Measurements from ENCODE around the gene KATNAL1.
A peak's percentile ranks its signal among the peaks of the same experiment; 100 is the strongest.

KATNAL1 gene

DNA sequence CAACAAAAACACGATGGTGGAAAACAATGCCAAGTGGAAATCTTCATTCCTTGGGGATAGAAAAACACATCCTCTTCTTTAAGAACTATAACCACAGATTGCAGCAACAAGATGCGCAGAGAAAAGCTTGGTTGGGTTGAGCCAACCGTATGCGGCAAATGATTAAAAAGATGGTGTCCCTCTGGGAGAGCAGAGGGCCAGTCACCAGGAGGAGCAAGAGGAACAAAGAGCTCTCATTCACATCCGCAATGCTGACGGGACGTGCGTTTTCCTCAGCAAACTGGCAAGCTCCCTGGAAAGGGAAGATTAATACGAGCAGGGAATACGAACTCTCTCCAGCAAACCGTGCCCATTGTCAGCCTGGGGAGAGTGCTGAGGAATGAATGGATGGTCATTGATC, 141.6 kb downstream of the KATNAL1 start:
- CTCF ChIA-PET = interaction anchor here (1.1 to 2.4 kb wide), 10 partner anchors 10 to 415 kb away, joined by 3 to 12 read pairs (median 4); no protein-coding TSS in a partner anchor
- no peak for DNase-seq (ENCODE audit: low read depth, low spot score)
- peak; percentile 14 for TF ChIP-seq CTCF (IDR thresholded peaks at IDR 0.05; ENCODE audit: insufficient read depth, low read length, missing control alignments)
- POLR2A ChIA-PET = no interaction called here
- H3K4me3 ChIP-seq (ENCODE audit: low read depth, low read length) = no peak overlapping the region

DNA sequence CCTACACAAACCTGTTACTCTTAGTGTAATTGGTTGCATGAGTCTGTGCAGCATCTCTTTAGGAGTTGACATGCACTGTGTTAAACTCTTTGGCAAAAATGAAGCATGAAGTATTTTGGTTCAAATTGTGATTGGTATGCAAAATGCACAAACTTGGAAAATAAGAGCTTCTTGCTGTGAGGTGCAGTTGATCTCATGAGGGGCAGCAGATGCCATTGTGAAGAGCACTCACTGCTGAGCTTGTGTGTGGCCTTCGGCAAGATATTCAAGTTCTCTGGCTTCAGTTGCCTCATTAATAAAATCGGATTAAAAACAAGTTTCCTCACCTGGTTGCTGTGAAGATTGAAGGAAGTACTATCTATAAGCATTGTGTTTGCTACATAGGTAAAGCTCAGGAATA, 142.3 kb downstream of the KATNAL1 start:
- no peak overlapping the region for H3K4me3 ChIP-seq (ENCODE audit: low read depth, low read length)
- no peak for TF ChIP-seq CTCF (IDR thresholded peaks at IDR 0.05; ENCODE audit: insufficient read depth, low read length, missing control alignments)
- DNase-seq (ENCODE audit: low read depth, low spot score) = no peak
- ChIA-PET POLR2A (no interaction called here), CTCF (interaction anchor here (1.1 to 2.4 kb wide), 8 partner anchors 10 to 416 kb away, joined by 3 to 12 read pairs (median 4); no protein-coding TSS in a partner anchor)

DNA sequence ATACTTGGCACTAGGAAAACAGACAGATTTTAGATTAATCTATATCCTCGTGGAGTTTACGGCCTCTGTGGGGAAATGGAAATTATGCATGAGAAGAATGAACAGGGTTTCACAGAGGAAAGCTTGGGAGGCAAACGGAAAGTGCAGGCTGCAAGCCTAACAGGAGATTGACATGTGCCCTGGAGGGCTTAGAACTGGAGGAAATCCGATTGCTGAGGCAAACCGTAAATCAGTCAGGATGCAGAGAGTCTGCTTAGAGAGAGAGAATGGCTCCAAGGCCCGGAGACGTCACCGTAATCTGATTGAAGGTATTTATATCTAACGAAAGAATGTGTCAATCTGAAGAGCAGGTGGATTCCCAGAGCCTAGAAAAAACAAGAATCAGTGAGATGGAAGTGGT, 143.2 kb downstream of the KATNAL1 start:
- H3K4me3 ChIP-seq (ENCODE audit: low read depth, low read length) = no peak overlapping the region
- CTCF ChIA-PET = interaction anchor here (1.6 to 2.4 kb wide), 3 partner anchors 11 to 32 kb away, joined by 5 to 12 read pairs (median 9); no protein-coding TSS in a partner anchor
- POLR2A ChIA-PET = no interaction called here
- TF ChIP-seq CTCF (IDR thresholded peaks at IDR 0.05; ENCODE audit: insufficient read depth, low read length, missing control alignments) = no peak
- no peak for DNase-seq (ENCODE audit: low read depth, low spot score)

GRCh38 chr13:30163441-30163840, 143.9 kb downstream of the KATNAL1 start:
- POLR2A ChIA-PET = no interaction called here
- TF ChIP-seq CTCF (IDR thresholded peaks at IDR 0.05; ENCODE audit: insufficient read depth, low read length, missing control alignments) = no peak
- CTCF ChIA-PET = interaction anchor here (1.5 to 9.0 kb wide), 2 partner anchors 33 to 48 kb away, joined by 3 to 248 read pairs; no protein-coding TSS in a partner anchor
- no peak for DNase-seq (ENCODE audit: low read depth, low spot score)
- no peak overlapping the region for H3K4me3 ChIP-seq (ENCODE audit: low read depth, low read length)

- peak; percentile 41 for DNase-seq (ENCODE audit: low read depth, low spot score)
- TF ChIP-seq CTCF (IDR thresholded peaks at IDR 0.05; ENCODE audit: insufficient read depth, low read length, missing control alignments) = no peak
- POLR2A ChIA-PET = no interaction called here
- no peak overlapping the region for H3K4me3 ChIP-seq (ENCODE audit: low read depth, low read length)
- CTCF ChIA-PET = interaction anchor here (0.9 to 9.0 kb wide), 12 partner anchors 10 to 388 kb away, joined by 3 to 248 read pairs (median 9); no protein-coding TSS in a partner anchor
These were observed 147.9 kb downstream of the KATNAL1 start for GRCh38 chr13:30159446-30159839.

- no peak overlapping the region for H3K4me3 ChIP-seq (ENCODE audit: low read depth, low read length)
- CTCF ChIA-PET = interaction anchor here (0.7 to 9.0 kb wide), 18 partner anchors 10 to 627 kb away, joined by 3 to 248 read pairs (median 8); no protein-coding TSS in a partner anchor
- TF ChIP-seq CTCF (IDR thresholded peaks at IDR 0.05; ENCODE audit: insufficient read depth, low read length, missing control alignments) = peak; percentile 61
- POLR2A ChIA-PET = no interaction called here
- DNase-seq (ENCODE audit: low read depth, low spot score) = peak; percentile 45
These were observed 148.4 kb downstream of the KATNAL1 start for GRCh38 chr13:30158774-30159445.
